Lower leg skin (tissue), 3 donors: ENCODE results near the gene CCDC47.

Experiments used
- POLR2A ChIP-seq, 2 donors: fragments of 450-650 bp; IDR thresholded peaks; one replicate each; pipeline ENCODE4 v1.6.1; 2016 to 2017; ENCODE audit warnings: antibody characterized with exemption in 2 of 2, mild to moderate bottlenecking in 1 of 2, moderate library complexity in 1 of 2
- TF ChIP-seq, protein P1 (sequence below), 3 donors: fragments of 450-650 bp; IDR thresholded peaks; one replicate each; pipeline ENCODE4 v1.5.1; 2016; ENCODE audit warnings: antibody characterized with exemption in 3 of 3, mild to moderate bottlenecking in 3 of 3, moderate library complexity in 2 of 3

DNA sequence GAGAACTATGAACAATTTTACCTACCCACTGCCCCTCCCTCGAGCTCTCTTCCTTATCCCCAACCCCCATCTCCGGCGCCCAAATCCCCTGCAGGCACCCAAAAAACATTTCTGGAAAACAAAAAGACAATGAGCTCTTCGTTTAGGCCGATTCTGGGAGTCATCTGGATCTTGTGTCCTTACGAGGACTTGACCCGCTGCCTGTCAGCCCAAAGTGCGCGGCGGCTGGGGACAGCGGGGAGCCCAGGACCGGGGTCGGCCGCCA is 32.3 kb downstream of the CCDC47 start:
- TF ChIP-seq, protein P1, sequence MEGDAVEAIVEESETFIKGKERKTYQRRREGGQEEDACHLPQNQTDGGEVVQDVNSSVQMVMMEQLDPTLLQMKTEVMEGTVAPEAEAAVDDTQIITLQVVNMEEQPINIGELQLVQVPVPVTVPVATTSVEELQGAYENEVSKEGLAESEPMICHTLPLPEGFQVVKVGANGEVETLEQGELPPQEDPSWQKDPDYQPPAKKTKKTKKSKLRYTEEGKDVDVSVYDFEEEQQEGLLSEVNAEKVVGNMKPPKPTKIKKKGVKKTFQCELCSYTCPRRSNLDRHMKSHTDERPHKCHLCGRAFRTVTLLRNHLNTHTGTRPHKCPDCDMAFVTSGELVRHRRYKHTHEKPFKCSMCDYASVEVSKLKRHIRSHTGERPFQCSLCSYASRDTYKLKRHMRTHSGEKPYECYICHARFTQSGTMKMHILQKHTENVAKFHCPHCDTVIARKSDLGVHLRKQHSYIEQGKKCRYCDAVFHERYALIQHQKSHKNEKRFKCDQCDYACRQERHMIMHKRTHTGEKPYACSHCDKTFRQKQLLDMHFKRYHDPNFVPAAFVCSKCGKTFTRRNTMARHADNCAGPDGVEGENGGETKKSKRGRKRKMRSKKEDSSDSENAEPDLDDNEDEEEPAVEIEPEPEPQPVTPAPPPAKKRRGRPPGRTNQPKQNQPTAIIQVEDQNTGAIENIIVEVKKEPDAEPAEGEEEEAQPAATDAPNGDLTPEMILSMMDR (IDR thresholded peaks at IDR 0.05) = no peak
- TF ChIP-seq POLR2A (IDR thresholded peaks at IDR 0.05) = no peak
